Stimulated activated CD4-positive, alpha-beta T cell treated with anti-CD3 and anti-CD28 coated beads, Interleukin-4, amount 100 ng/mL, for 1 hour (primary cell): Measurements from ENCODE around the gene PAX3.

Source experiments
- DNase-seq: peaks from one replicate; pipeline ENCODE4 v3.0.0-alpha.2; 2020

The PAX3 gene

DNA sequence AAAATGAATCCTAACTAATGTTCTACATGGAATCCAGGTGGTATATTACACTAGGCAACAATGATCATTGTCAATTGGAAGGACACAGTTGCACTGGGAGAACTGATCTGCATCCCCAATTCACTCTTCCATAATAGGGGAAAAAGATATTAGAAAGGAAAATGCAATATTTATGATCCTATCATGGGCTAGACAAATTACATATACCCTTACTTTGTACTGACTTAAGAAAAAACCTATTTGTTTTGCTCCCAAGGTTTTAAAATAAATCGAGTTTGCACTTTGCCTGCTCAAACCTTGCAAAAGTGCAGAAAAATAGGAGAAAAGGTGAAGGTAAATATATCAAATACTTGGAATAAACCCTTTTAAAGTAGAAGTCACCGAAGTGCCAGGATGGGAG, 11.0 kb upstream of the PAX3 start:
- no peak for DNase-seq

DNA sequence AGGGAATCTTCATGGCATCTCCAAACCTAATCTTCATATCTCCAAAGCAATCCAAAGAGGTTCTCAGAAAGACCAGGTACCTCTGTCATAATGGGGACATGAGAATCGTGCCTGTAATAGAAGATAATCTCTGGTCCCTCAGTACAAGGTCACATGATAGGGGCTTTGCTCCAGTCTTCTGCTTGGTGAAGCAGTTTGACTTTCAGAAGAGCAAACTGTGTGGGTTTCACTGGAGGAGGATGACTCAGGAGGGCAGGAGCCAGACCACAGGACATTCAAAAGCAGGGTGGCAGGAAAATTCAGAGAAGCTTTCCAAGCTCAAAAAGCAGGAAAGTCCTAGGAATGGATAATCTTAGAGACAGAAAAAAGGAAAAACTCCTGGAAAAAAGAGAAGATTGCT, 10.6 kb upstream of the PAX3 start:
- DNase-seq, result no peak

DNA sequence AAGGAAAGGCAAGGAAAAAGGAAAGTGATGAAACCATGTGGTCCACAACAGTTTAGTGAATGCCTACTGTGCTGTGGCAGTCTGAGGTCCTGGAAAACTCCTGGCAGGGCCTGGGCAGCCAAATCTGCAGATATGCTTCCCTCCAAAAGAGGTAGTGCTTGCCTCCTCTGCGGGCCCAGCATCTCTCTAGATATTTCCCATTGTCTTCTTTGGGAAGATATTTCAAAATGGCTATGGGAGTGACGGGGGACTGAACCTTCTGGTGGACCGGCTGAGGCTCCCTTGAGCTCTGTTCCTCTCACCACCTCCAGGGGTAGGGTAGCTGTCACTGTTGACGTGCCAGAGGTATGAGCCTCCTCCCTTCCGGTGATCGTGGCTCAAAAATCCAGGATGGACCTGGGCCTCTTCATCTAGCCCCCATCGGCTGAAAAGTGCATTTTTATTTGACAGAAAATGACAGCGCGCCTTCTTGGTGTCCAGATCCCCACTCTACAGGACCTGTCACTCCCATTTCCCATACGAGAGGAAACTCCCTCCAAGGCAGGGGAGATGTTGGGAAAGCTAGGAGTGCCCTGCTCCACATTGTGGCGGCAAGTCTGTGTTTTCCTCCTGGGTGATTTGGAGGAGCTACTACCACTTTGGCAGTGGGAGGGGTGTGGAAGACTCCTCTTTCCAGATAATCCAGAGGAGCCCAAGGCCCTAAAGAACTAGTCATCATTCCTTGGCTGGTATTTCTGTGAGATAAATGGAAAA, 9.4 kb upstream of the PAX3 start:
- no peak for DNase-seq

DNA sequence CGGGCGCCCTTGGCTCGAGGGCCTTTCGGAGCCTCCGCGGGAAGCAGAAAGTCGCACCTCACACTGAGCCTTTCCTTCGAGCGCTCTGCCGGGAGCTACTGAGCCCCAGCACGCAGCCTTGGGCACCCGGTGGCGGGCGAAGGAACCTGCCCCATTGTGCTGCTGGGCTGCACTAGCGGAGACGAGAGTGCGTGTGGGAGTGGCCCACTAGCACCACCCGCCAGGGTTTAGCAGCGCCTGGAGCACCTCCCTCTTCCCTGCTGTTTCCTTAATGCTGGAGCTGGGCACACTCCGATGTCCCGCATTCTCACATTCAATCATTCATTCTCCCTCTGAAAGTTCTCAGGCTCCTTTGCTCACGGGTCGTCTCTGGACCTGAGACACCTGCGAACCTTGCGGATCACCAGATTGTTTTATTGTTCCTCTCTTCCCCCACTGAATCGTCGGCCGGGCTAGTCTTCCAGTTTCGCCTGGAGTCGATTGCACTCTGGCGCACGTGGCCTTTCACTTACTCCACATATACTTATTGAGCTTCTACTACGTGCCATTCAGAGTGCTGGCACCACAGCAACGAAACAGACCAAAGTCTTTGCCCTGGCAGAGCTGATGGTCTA, 8.5 kb upstream of the PAX3 start:
- DNase-seq, result no peak

DNA sequence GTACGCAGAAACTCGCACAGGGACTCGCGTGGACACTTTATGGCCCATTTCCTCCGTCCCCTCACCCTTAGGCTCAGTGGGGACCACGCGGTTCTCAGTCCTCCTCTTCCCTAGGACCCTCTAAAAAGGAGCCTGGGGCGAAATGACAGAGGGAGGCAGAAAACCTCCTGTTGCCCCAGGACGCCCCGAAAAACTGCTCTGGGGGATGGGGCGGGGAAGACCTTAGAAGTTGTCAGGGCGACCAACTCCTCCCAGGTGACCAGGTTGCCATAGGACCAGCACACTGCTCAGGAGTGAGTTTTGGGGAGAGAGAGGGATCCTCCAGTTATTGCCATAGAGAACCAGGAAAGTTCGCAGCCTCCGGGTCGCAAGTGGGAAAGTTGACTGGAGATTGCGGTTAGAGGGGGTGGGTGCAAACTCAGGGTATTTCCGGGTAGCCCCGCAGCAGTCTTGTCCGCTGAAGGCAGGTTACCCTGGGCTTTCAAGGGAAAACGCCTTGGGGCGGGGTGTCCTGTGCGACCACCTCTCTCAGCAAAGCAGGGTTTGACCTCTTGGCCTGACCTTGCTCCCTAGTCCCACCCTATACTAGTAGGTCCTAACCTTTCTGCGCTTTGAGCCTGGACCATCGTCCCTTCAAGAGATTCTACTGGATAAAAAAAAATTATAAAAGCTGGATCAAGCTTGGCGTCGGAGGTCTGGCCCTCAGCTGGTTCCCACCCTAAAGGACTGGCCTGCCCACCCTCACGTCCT, 7.8 kb upstream of the PAX3 start:
- DNase-seq, result no peak

DNA sequence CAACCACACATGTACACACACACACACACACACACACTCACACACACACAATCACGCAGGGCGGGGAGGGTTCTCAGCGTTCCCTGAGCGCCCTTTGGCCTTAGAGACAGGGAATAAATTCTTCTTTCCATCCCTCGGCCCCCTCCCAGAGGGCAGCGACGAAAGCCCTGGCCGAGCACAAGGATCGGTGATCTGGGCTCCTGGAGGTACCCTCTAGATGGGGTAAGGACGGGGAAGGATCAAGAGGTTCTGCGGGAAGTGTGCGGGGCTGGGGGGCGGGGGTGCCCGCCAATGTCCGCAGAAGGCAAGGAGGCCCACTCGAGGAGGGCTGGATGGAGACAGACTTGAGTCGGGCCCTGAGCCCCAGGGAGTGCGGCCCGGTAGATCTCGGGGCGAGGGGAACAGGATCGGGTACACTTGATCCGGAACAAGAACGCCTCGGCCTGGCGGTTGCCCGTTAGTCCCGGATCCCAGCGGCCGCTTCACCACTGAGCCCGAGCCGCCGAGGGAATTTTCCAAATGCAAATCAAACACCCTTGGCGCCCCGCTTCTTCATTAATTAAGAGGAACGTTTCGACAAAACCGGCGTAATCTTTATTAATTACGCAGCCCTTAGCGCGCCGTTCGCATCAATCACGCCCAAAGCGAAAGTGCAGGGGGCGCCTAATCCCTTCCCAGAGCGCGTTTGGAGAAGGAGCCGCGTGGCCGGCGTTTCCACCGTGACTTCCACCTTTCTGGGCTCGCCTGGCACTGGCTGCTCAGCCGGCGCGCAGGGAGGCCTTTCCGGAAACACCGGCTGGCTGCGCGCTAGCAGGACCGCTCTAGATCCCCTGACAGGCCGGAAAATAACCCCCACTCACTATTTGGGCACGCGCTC, 7.0 kb upstream of the PAX3 start:
- no peak for DNase-seq

DNA sequence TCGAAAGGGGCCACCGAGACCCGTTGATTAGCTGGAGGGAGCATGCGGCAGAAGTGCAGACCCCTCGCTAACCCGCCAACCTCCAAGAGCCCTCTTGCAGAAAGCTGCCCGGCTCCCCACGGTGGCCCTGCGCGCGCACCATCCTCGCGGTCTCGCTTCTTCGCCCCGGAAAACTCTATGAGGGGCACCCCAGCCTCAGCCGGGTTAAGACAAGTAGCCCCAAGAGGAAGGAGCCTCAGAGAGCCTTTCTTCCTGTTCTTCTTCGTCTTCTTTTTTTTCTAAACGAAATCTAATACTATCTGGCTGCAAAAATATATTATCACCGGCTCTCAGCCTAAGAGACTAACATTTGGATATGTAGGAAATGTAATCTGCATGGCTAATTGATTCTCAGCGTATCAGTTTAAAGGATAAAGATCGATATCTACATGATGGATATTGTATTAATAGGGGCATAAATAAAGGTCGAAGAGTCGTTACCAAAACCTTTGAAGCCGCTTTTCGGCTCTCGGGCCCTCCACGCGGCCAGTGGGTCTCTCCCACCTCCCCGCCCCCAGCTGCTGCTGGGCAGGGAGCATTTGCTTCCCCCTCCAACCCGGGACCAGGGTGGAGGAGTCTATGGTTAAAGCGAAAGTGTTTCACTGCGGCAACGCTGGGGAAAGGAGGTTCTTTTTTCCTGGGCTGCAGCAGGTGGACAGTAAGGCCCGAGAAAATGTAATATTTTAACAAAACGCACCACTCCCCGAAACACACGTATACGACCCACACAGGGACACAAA, 6.1 kb upstream of the PAX3 start:
- no peak for DNase-seq

DNA sequence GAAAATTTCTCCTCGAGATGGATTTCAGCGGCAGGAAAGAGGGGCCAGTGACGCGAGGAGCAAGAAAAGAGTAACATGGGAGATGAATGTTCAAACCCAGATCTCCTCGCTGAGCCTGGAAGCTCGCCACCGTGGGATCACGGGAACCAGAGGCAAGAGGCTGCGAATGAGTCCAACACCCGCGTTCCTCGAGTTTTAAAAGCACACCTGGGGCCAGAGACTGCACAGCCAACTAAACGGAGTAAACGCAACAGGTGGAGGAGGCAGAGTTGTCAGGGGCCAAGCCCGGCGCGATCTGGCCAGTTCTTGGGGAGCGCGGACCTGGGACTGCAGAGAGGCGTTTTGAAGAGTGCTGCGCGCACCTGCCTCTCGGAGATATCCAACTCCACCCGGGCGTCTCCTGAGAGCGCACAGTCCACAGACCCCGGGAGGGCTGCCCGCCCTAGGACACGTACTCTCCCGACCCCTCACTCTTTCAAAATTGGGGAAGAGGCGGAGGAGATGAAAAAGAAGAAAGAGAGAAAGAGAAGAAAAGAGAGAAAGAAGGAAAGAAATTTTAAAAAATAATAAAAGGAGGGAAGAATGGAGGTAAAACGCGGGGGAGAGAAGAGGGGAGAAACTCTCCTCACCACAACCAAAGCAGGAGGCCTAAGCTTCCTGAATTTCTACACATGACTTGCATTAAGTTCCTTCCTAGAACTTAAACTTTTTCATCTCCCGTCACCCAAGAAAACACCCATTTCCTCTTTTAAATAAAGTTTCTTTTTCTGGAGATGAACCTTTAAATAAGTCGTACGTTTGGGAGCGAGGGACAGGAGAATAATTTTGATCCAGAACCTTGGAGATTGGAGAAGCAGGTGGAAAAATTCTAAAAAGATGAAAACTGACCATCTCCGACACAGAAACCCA, 5.3 kb upstream of the PAX3 start:
- no peak for DNase-seq

DNA sequence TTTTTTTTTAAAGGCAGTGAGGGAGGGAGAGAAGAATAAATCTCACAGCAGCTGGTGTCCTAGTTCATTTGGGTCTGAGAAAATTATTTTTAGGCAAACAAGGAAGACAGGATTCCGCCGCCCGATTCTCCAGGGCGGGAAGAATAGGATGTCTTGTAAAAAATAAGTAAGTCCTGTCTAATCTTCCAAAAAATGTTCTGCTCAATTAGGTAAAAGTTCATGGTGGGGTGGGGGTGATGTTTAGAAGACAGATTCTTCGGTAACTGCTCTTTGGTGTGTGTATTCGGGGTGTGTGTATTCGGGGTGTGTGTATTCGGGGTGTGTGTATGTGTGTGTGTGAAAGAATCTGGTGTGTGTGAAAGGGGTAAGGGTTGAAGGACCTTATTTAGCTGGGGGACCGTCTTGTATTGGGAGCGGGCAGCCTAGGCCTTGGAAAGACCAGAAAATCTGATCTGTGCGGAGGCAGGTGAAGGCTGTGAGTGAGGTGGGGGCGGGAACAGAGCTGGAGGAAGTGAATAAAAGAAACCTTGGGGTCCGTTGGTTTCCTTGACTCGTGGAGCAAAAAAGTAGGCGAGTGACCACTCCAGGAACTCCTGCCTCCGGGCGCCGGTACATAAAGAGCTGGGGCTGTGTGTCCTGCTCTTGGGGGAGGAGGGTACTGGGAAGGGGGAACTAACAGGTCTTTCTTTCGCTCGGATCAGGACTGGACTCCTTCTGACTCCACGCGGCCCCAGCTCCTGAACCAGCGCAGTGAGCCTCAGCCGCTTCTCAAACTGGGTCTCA, 4.4 kb upstream of the PAX3 start:
- DNase-seq, result no peak

DNA sequence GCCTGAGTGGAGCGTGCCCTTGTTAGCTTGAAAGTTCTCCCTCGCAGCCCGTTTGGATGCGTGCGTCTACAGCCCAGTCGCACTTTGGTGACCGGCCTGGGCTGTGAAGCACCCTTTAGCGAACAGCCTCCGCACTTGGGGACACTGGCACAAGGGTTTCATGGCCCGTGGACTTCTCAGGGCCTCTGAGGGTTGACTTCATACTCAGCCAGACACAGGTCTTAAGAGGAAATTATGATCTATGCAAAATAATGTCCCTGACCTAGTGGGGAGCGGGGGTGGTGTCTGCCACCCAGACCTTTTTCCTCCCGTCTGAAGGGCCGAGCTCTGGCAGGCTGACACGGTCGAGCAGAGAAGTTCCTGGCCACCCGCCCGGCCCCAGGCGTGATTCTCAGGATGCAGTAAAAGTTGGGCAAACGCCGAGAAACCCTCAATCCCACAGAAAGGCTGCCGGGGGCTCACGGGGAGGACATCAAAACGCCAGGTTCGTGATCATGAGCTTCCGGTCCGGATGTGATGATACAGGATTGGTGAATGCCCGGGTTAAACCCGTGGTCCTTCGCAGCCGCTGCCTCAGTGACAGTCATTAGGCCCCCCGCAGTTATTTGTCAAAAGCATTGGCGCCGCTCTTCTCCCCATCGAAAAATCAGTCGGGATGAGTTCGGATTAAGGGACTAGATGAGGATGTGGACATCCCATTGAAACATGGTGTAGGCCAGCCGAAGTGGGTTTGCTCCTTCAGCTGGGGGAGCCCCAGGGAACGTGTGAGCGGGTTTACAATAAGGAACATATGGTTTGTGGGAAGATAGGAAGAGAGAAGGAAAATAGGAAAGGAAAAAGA, 3.6 kb upstream of the PAX3 start:
- no peak for DNase-seq

DNA sequence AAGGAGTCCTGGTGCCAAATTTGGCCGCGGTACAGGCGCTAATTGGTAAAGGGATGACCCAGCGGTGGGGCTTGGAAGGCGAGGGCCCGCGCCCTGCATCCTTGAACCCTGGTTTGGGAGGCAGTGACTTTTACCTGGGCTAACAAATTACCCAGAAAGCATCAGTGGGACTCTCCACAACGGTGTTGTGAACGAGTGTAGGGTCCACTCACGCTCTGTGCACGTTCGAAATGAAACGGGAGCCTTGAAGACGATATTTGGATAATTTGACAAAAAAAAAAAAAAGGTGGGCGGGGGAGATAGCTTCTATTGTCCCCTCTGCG, 3.0 kb upstream of the PAX3 start:
- no peak for DNase-seq

DNA sequence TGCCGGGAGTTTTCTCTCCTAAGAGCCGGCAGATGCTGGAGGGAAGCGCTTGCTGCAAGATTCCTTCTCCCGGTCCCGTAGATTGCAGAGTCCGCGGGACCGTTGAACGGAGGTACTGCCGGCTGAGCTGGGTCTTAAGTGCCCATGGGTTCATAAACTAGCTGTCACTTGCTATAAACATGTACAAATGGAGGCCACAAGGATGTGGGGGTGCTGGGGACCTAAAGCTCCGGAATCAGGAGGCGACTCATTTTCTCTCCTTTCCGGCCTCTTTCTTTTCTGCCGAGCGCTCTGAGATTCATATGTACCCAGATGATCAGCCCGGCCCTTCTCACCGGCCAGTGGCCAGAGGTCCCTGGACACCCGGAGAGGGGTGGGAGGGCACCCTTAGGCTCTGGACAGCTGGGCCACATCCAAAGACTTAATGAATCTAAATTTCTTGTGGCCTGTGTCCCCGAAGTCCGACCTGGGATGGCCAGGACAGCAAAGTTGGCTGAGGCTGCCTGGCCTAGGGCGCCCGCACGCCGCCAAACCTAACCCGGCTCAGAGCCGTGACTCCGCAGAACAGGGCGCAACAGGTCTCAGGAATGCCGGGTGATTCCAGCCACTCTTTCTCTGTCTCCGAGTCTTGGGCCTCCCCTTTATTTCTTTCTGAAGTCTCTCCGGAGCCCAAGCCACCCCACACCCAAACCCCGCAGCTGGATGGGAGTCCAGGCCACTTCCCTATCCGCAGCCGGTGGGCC, 2.4 kb upstream of the PAX3 start:
- DNase-seq, result no peak

DNA sequence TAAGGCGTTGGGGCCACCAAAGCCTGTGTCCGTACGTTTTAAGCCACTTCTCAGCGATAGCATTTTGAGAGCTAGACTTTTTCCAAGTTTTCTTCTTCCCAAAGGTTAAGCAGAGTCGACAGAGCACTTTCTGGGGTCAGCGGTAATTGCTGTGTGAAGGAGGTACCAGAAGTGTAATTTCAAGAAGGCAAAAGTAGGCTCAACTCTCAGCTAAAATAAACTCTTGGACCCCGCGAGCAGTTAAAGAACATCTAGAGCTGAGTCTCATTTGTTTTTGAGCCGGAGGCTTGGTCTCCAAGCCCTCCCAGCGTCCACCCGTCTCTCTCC, 1.9 kb upstream of the PAX3 start:
- DNase-seq, result no peak

DNA sequence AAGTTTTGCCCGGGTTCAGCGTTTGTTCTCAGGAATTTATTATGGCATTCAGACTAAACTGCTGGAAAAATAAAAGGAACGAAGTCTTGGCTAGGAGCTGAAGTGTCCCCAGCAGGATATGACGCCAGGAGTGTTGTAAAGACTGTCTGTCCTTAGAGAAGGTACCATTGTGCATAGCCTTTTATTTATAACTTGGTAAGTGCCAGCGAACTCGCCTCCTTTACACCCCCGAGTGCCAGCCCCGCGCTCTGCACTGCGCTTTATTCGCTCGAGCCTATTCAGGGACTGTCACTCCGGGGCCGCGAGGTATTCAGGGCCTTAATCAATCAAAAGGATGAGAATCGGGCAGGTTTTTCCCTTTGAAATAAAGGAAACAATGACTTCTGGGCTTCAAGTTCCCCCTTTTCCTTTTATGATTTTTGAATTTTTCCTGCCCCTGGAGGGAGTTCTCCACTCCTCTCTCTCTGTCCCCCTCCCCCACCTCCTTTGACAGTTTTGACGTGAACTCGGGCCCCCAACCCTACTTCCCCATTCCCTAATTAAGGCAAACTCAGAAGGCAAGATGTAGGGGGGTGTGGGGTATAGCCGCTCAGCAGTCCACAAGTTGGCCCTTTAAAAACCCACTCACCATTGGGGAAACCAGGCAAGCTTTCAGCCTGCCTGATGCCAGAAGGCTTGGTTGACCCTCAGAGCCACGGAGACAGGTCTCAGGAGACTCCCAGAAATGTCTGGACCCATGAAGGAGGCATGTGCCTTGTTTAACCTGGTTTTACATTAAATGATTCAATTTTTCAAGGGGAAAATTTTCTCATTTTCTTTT, 1.3 kb upstream of the PAX3 start:
- no peak for DNase-seq

DNA sequence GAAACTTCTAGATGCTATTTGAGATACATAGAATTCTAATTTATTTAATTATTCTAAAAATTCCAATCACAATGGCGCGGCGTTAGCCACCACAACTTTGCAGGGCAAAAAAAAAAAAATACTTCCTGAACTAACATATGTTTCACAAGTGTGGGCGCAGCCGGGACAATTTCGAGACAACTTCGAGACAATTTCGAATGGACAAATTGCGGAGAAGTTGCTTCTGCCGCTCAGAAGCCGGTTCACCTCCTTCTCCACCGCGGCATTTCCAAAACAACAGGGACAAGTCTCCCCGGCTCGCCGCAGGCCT, 842 bp downstream of the PAX3 start:
- no peak for DNase-seq

DNA sequence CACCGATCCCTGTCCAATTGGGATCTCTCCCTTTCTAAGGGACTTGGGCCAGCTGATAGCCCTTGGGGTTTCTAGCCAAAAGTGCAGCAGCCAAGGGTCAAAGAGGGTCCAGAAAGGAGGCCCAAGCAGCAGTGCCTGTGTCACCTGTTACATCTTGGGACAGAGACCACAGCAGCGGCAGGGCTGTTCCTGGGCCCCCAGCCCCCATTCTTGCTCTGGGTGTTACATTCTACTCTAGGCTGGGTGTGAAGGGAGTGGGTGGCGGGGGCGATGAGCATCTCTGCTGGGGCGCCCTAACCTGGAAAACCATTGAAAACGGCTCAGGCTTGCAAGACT, 1.2 kb downstream of the PAX3 start:
- no peak for DNase-seq

DNA sequence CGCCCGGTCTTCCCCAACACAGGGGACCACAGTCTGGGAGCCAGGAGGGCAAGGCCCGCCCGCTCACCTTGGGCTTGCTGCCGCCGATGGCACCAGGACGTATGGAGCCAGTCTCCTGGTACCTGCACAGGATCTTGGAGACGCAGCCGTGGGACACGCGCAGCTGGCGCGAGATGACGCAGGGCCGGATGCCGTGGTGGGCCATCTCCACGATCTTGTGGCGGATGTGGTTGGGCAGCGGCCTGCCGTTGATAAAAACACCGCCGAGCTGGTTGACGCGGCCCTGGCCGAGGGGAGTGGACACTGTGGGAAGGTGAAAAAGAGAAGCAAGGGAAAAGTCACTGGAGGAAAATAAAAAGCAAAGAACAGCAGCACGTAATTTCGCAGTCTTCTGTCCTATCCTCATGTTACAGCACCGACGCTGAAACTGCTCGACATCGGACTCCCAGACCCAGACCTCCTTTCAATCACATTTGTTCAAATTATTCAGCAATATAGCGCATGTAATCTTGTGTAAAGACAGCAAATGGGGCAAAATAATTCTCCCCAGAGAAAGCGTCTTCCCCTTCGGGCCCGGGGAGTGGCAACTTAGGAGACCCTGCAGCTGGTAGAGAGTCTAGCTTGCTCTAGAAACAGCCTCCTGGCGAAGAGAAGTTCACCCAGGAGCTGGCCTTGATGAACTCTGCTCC, 1.7 kb downstream of the PAX3 start:
- DNase-seq, result no peak

DNA sequence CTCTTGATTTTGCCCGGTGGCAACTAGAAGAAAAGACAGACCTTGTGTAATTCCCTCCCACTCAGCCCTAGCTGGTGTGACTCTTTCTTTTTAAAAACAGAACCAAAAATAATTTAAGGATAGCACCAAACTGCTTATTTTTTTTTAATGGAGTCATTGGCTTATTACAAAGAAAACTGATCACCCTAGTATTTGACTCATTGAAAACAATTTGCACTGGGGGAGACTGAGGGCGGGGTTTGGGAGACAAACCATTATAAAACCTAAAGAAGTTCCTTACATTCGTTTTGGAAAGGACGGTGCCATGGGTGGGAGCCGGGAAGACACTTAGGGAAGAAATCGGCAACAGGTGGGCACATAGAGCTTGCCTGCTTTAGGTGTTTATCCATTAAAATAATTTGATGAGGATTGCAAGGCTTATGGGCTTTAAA, 2.5 kb downstream of the PAX3 start:
- DNase-seq, result no peak
